Stimulated activated naive CD8-positive, alpha-beta T cell treated with anti-CD3 and anti-CD28 coated beads, Interleukin-15, amount 100 ng/mL, for 72 hours (primary cell): ENCODE results near the gene KRT85.

Experiments used
- ATAC-seq: fragments of 150-1000 bp; cut with Tn5 transposase; 2 replicates; pipeline ENCODE4 v1.10.0; 2021; ENCODE audit warnings: mild to moderate bottlenecking, moderate library complexity
- DNase-seq, 2 donors: peaks; one replicate each; pipeline ENCODE4 v3.0.0; 2021 to 2022
- H3K27ac Mint-ChIP-seq, 2 donors: one replicate each; pipeline ENCODE4 v1.8.0; 2022; ENCODE audit warnings: mild to moderate bottlenecking in 2 of 2, mixed read lengths in 2 of 2, moderate library complexity in 2 of 2
- H3K27me3 Mint-ChIP-seq: one replicate; pipeline ENCODE4 v1.8.0; 2022; ENCODE audit warnings: mixed read lengths
- H3K4me1 Mint-ChIP-seq: one replicate; pipeline ENCODE4 v1.8.0; 2022; ENCODE audit warnings: mild to moderate bottlenecking, mixed read lengths
- H3K4me3 Mint-ChIP-seq, 2 donors: one replicate each; pipeline ENCODE4 v1.8.0; 2022; ENCODE audit warnings: mild to moderate bottlenecking in 2 of 2, mixed read lengths in 2 of 2, moderate library complexity in 1 of 2
- H3K9me3 Mint-ChIP-seq, 2 donors: one replicate each; pipeline ENCODE4 v1.8.0; 2022; ENCODE audit warnings: mixed read lengths in 2 of 2

The KRT85 gene

DNA sequence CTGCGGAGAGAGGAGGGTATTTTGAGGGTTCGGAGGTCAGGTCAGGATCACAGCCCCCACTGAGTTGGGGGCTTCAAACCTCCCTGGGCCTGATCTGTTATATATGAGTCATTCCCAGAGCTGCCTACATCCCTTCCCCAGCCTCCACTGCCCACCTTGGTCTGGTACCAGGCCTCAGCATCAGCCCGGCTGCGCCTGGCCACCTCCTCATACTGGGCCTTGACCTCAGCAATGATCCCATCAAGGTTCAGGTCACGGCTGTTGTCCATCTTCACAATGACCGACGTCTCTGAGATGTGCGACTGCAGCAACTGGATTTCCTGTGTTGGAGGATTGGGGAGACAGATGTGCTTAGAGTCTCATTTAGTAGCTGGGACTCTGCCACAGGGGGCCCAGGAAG, 13.9 kb upstream of the KRT85 start:
- Mint-ChIP-seq H3K4me1 (peaks cover 16% of the 10 kb centered on the region), H3K27ac (peak overlapping the region; percentile 4 to 13), H3K4me3 (no peak overlapping the region), H3K9me3 (no peaks in the 10 kb centered on the region), H3K27me3 (no peaks in the 10 kb centered on the region)
- DNase-seq: no peak
- no peak for ATAC-seq

DNA sequence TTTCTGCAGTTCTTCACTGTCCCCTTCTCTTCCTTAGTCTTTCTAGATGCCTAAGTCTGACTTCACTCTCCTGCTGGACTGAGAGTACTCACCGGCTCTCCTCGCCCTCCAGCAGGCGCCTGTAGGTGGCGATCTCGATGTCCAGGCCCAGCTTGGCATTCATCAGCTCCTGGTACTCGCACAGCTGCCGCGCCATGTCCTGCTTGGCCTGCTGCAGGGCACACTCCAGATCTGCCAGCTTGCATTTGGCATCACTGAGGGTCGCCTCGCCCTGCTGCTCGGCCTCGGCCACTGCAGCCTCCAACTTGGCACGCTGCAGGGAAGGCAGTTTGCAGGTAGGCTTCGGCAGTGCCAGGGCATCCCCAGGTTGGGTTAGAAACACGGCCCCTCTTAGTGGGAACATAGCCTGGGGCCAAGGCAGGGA, 13.0 kb upstream of the KRT85 start:
- Mint-ChIP-seq H3K27ac (no peak overlapping the region), H3K27me3 (no peaks in the 10 kb centered on the region), H3K4me3 (no peak overlapping the region), H3K9me3 (no peaks in the 10 kb centered on the region), H3K4me1 (peaks cover 16% of the 10 kb centered on the region)
- DNase-seq (no peak), ATAC-seq (no peak)

GRCh38 chr12:52379536-52379935, 12.3 kb upstream of the KRT85 start:
- H3K4me3 Mint-ChIP-seq: no peak overlapping the region
- H3K9me3 Mint-ChIP-seq: no peaks in the 10 kb centered on the region
- H3K4me1 Mint-ChIP-seq: peaks cover 16% of the 10 kb centered on the region
- ATAC-seq (no peak), DNase-seq (no peak)
- no peaks in the 10 kb centered on the region for H3K27me3 Mint-ChIP-seq
- H3K27ac Mint-ChIP-seq: no peak overlapping the region

GRCh38 chr12:52378091-52378490, 10.8 kb upstream of the KRT85 start:
- H3K27ac Mint-ChIP-seq: no peak overlapping the region
- H3K9me3 Mint-ChIP-seq: no peaks in the 10 kb centered on the region
- H3K4me1 Mint-ChIP-seq: peaks cover 10% of the 10 kb centered on the region
- ATAC-seq (no peak), DNase-seq (no peak)
- H3K27me3 Mint-ChIP-seq: no peaks in the 10 kb centered on the region
- H3K4me3 Mint-ChIP-seq: no peak overlapping the region

GRCh38 chr12:52377266-52377665, 10.0 kb upstream of the KRT85 start:
- Mint-ChIP-seq H3K9me3 (no peaks in the 10 kb centered on the region), H3K4me3 (no peak overlapping the region), H3K27ac (no peak overlapping the region), H3K4me1 (peaks cover 2% of the 10 kb centered on the region), H3K27me3 (no peaks in the 10 kb centered on the region)
- no peak for ATAC-seq
- DNase-seq: no peak

- H3K27ac Mint-ChIP-seq: no peak overlapping the region
- H3K9me3 Mint-ChIP-seq: no peaks in the 10 kb centered on the region
- DNase-seq: peak; percentile 45 to 63
- peak; percentile 59 for ATAC-seq
- H3K4me1 Mint-ChIP-seq: no peaks in the 10 kb centered on the region
- no peaks in the 10 kb centered on the region for H3K27me3 Mint-ChIP-seq
- H3K4me3 Mint-ChIP-seq: no peak overlapping the region
These were observed 5.2 kb upstream of the KRT85 start for GRCh38 chr12:52372216-52373154.

GRCh38 chr12:52371716-52372115, 4.4 kb upstream of the KRT85 start:
- Mint-ChIP-seq H3K9me3 (no peaks in the 10 kb centered on the region), H3K4me1 (no peaks in the 10 kb centered on the region), H3K27me3 (no peaks in the 10 kb centered on the region), H3K4me3 (no peak overlapping the region), H3K27ac (peak overlapping the region in 1 of 2 donors; percentile 65)
- DNase-seq (no peak), ATAC-seq (no peak)

DNA sequence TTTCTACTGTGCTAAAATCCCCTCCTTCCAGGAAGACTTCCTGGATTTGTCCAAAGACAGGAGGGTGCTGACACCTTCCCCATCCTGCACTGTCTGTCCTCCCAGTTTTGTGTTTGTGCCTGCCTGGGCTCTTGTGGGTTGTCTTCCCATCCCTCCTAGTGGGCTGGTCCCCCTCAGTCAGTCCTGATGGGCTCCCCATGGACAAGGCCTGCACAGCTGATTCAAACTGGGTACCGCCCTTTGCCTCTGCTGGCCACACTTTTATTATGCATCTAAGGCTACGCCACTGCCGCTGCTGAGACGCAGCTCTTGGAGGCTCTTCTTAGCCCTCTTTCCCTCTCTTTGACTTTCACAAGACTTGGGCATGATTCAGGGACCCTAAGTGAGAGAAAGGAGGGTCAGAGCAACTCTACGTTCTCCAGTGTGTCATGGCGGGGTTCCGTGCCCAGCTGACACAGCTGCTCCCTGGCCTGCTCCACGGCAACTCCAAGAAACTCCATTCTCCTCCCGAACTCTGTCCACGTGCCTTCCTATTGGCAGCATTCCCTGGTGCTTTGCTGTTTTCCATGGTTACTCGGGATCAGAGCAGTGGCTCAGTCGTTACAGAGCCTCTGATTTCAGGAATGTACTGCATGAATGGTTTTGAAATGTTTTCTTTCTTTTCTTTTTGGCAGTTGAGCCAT, 3.8 kb upstream of the KRT85 start:
- ATAC-seq (no peak), DNase-seq (no peak)
- H3K4me1 Mint-ChIP-seq: no peaks in the 10 kb centered on the region
- no peaks in the 10 kb centered on the region for H3K27me3 Mint-ChIP-seq
- peak overlapping the region in 1 of 2 donors; percentile 23 for H3K27ac Mint-ChIP-seq
- H3K9me3 Mint-ChIP-seq: no peaks in the 10 kb centered on the region
- H3K4me3 Mint-ChIP-seq: no peak overlapping the region

GRCh38 chr12:52369809-52370208, 2.5 kb upstream of the KRT85 start:
- H3K4me3 Mint-ChIP-seq: no peak overlapping the region
- no peaks in the 10 kb centered on the region for H3K27me3 Mint-ChIP-seq
- no peaks in the 10 kb centered on the region for H3K9me3 Mint-ChIP-seq
- no peak for ATAC-seq
- H3K4me1 Mint-ChIP-seq: no peaks in the 10 kb centered on the region
- no peak for DNase-seq
- peak overlapping the region in 1 of 2 donors; percentile 43 for H3K27ac Mint-ChIP-seq

DNA sequence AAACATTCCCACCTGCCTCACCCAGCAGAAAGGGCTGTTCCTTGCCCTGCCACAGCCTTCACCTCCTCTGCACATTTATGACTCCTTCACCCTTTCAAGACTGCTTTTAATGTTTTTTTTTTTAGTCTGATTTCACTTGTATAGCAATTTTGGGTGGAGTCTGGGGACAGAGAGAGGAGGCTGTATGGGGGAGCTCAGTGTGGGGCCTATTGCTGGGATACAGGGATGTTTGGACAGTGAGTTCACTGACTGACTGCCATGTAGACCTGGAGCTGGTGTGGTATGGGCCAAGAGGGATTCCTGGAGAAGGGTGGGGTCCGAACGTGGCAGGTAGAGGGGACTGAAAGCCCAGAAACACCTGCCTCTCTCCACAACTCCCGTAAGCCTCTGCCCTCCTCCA, 1.9 kb upstream of the KRT85 start:
- Mint-ChIP-seq H3K27me3 (no peaks in the 10 kb centered on the region), H3K4me3 (no peak overlapping the region), H3K4me1 (no peaks in the 10 kb centered on the region), H3K27ac (no peak overlapping the region), H3K9me3 (no peaks in the 10 kb centered on the region)
- ATAC-seq (no peak), DNase-seq (no peak)

DNA sequence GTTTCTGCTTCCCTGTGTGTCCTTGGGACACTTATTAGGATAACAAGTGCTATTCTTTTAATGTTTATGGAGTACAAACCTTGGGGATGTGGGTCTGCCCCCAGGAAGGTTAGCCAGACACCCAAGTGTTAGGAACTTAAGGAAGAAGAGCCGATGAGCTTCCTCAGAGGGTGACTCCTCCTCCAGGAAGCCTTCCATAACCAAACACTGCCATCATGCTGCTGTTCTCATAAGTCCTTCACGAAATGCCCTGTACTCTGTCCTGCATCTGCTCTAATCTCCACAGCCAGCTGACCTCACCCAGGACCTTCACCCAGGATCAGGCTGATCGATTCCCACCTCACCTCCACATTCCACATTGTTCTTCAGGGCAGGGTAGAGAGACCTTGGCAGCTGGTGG, 1.2 kb upstream of the KRT85 start:
- H3K27me3 Mint-ChIP-seq: no peaks in the 10 kb centered on the region
- no peak for ATAC-seq
- no peak overlapping the region for H3K27ac Mint-ChIP-seq
- DNase-seq: no peak
- H3K9me3 Mint-ChIP-seq: no peaks in the 10 kb centered on the region
- H3K4me3 Mint-ChIP-seq: no peak overlapping the region
- no peaks in the 10 kb centered on the region for H3K4me1 Mint-ChIP-seq

DNA sequence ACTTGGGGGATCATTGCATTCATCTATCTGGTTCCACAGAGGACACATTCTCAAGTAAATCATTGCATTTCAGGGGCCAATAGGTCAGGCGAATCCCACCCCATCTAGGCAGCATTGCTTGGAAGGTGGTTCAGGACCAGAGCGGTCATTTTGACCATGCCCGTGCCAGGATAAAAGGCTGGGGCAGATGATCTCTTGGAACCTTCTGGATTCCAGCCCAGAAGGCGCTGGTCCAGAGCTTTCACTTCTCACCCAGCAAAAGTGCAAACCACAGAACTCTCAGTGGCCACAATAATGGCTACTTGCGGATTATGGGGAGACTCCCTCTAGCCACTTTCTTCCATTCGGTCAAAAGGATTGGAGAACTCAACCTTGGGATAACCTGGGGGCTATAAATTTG, 595 bp upstream of the KRT85 start:
- no peak for ATAC-seq
- no peaks in the 10 kb centered on the region for H3K4me1 Mint-ChIP-seq

GRCh38 chr12:52364901-52365489, 2.3 kb downstream of the KRT85 start:
- no peak overlapping the region for H3K27ac Mint-ChIP-seq
- no peaks in the 10 kb centered on the region for H3K27me3 Mint-ChIP-seq
- no peak for ATAC-seq
- no peaks in the 10 kb centered on the region for H3K4me1 Mint-ChIP-seq
- H3K9me3 Mint-ChIP-seq: no peaks in the 10 kb centered on the region
- no peak overlapping the region for H3K4me3 Mint-ChIP-seq
- no peak for DNase-seq

More for the DNA sequence above, 595 bp upstream of the KRT85 start:
- H3K27ac Mint-ChIP-seq: no peak overlapping the region
- no peaks in the 10 kb centered on the region for H3K27me3 Mint-ChIP-seq
- H3K9me3 Mint-ChIP-seq: no peaks in the 10 kb centered on the region
- H3K4me3 Mint-ChIP-seq: no peak overlapping the region
- DNase-seq: no peak

- no peak for DNase-seq
- Mint-ChIP-seq H3K27me3 (no peaks in the 10 kb centered on the region), H3K4me3 (no peak overlapping the region)
These were observed 3.2 kb downstream of the KRT85 start for GRCh38 chr12:52364061-52364460.

DNA sequence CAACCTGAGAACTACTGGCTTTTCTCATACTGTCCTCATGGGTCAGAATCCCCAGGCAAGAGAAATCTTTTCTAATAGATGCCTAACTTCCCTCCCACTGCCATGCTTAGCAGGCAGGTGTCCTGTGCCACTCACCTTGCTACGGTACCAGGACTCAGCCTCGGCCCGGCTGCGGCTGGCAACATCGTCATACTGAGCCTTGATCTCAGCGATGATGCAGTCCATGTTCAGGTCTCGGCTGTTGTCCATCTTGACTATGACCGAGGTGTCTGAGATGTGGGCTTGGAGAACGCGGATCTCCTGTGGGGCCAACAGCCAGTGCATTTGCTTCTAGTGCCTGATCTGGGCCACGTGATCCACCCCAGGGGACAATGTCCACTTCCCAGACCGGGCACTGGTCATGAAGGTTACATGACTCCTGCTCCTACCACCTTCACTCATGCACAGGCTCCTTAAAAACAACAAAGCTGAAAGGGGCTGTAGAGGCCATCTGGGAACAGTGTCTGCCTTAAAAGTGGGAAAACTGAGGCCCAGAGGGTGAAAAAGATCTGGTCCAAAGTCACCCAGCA, 4.1 kb downstream of the KRT85 start:
- H3K9me3 Mint-ChIP-seq: no peaks in the 10 kb centered on the region
- ATAC-seq (no peak), DNase-seq (no peak)
- H3K4me3 Mint-ChIP-seq: no peak overlapping the region
- peaks cover 17% of the 10 kb centered on the region for H3K4me1 Mint-ChIP-seq
- H3K27me3 Mint-ChIP-seq: no peaks in the 10 kb centered on the region
- H3K27ac Mint-ChIP-seq: no peak overlapping the region

More at GRCh38 chr12:52364061-52364460, 3.2 kb downstream of the KRT85 start:
- ATAC-seq: no peak
- Mint-ChIP-seq H3K9me3 (no peaks in the 10 kb centered on the region), H3K4me1 (peaks cover 9% of the 10 kb centered on the region), H3K27ac (no peak overlapping the region)
